Activated T-cell treated with anti-CD3 and anti-CD28 coated beads, Interleukin-2, amount 50 U/mL, for 4 hours (primary cell): ENCODE measurements around the gene ABCB9. TPM values are rescaled to one million over a fixed set of nuclear protein-coding genes. Genes with fewer than 3 reads are reported as not detected.
"Not testable (repeated sequence)": the region's sequence is repeated elsewhere in the genome, so short reads cannot be mapped to it uniquely, and the experiment has no call there.

Experiments used
- ATAC-seq, 2 donors: fragments of 200-7000 bp; cut with Tn5 transposase; one replicate each; pipeline ENCODE4 v1.10.0; 2021
- DNase-seq: peaks from one replicate; pipeline ENCODE4 v3.0.0-alpha.2; 2020
- H3K27me3 Mint-ChIP-seq: one replicate; pipeline ENCODE4 v1.8.0; 2021; ENCODE audit warnings: low read depth, mixed read lengths
- H3K36me3 Mint-ChIP-seq: one replicate; pipeline ENCODE4 v1.8.0; 2022; ENCODE audit warnings: mixed read lengths; ENCODE audit not compliant: insufficient read depth
- H3K4me1 Mint-ChIP-seq: one replicate; pipeline ENCODE4 v1.8.0; 2021; ENCODE audit warnings: low read depth, mixed read lengths
- H3K4me3 Mint-ChIP-seq: one replicate; pipeline ENCODE4 v1.8.0; 2021; ENCODE audit warnings: mild to moderate bottlenecking, moderate library complexity, mixed read lengths
- H3K9me3 Mint-ChIP-seq: one replicate; pipeline ENCODE4 v1.8.0; 2021; ENCODE audit warnings: mixed read lengths
- total RNA-seq, 3 donors: library from RNA; stranded (reverse); gene quantifications; one replicate each; pipeline ENCODE4 v1.2.1, GENCODE V29; 2021

Gene ABCB9
- total RNA-seq, 3 donors from 2014 or later, result 2.3 to 3.2 (median 2.9) TPM

GRCh38 chr12:122929812-122930211 is 36.5 kb downstream of the ABCB9 start:
- no peaks in the 10 kb centered on the region for H3K9me3 Mint-ChIP-seq
- no peak for DNase-seq
- ATAC-seq, result no peak
- H3K4me1 Mint-ChIP-seq, result peaks cover 2% of the 10 kb centered on the region
- H3K4me3 Mint-ChIP-seq, result no peak overlapping the region
- H3K36me3 Mint-ChIP-seq, result no peaks in the 10 kb centered on the region
- no peaks in the 10 kb centered on the region for H3K27me3 Mint-ChIP-seq

- Mint-ChIP-seq H3K4me1 (peaks cover 2% of the 10 kb centered on the region), H3K4me3 (no peak overlapping the region), H3K27me3 (no peaks in the 10 kb centered on the region), H3K36me3 (no peaks in the 10 kb centered on the region), H3K9me3 (no peaks in the 10 kb centered on the region)
- ATAC-seq, result no peak
- DNase-seq, result no peak
Measured at GRCh38 chr12:122929148-122929538, 37.1 kb downstream of the ABCB9 start.

DNA sequence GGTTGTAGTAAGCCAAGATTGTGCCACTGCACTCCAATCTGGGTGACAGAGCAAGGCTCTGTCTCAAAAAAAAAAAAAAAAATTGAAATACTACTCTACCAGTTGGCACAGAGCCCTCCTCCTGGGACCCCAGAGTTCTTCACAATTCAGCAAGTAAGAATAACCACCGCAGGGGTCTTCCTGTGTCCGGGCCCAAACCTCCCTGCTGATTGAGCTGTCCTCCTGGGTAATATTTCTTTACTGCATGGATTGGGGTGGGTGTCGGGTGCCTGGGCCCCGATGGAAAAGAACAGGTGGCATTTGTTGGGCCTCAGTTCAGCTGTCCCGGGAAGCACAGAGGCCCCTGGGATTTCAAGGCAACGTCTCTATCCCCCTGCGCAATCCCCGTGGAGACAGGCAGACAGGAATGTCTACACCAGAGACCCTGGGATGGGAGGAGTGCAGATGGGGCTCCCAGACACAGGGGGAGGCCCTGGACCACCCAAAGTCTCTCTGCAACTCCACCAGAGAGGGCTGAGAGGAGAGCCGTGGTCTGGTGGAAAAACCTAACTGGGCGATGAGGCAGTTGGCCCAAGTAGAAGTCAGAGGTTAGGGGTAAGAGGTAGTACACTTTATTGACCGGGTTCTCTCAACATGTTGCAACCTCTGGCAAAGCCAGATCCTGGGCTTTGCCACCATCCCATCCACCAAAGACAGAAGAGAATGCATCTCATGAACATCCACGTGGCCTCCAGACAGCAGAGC is 37.7 kb downstream of the ABCB9 start:
- ATAC-seq (no peak), DNase-seq (no peak)
- no peaks in the 10 kb centered on the region for H3K27me3 Mint-ChIP-seq
- no peaks in the 10 kb centered on the region for H3K9me3 Mint-ChIP-seq
- no peaks in the 10 kb centered on the region for H3K36me3 Mint-ChIP-seq
- H3K4me1 Mint-ChIP-seq, result peaks cover 2% of the 10 kb centered on the region
- no peak overlapping the region for H3K4me3 Mint-ChIP-seq

DNA sequence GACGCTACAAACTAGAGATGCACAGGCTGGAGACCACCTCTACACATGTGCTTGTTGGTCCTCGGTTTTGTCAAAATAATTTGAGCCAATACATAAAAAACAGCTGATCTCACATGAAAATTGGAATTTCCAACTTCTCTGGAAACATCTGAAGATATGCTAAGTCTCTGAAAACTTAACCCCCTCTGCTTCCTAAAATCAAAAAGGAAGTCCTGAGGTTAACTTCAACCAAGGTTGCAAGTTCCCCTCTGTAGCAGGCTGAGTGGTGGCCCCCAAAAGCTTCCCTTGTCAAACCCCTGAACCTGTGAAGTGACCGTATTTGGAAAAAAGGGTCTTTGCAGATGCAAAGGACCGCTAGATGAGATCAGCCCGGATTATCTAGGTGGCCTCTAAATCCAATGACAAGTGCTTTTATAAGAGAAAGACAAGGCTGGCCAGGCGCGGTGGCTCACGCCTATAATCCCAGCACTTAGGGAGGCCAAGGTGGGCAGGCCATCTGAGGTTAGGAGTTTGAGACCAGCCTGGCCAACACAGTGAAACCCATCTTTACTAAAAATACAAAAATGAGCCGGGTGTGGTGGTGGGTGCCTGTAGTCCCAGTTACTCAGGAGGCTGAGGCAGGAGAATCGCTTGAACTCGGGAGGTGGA is 38.4 kb downstream of the ABCB9 start:
- Mint-ChIP-seq H3K4me3 (no peak overlapping the region), H3K27me3 (no peaks in the 10 kb centered on the region), H3K36me3 (no peaks in the 10 kb centered on the region), H3K4me1 (peaks cover 2% of the 10 kb centered on the region), H3K9me3 (no peaks in the 10 kb centered on the region)
- no peak for ATAC-seq
- DNase-seq, result no peak

DNA sequence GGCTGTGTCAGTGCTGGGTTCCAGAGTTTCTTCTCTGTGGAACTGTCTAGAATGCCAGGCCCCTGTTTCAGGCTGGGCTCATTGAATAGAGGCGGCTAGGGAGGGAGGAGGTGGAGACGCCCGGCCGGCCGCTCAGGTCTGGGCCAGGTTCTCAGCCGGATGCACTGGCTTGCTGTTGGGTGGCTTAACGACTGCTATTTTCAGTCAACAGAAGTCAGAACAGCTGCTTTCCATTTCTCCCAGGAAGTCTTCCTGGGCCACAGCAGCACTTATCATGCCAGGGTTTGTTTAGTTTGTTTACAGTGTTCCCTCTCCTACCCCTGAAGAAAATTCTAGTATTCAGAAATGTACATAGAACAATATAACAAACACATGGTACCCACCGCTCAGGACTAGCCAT is 44.3 kb downstream of the ABCB9 start:
- Mint-ChIP-seq H3K9me3 (no peaks in the 10 kb centered on the region), H3K27me3 (no peaks in the 10 kb centered on the region), H3K36me3 (no peaks in the 10 kb centered on the region), H3K4me3 (no peak overlapping the region), H3K4me1 (no peaks in the 10 kb centered on the region)
- DNase-seq (no peak), ATAC-seq (no peak)

- no peaks in the 10 kb centered on the region for H3K9me3 Mint-ChIP-seq
- no peak overlapping the region for H3K4me3 Mint-ChIP-seq
- H3K4me1 Mint-ChIP-seq, result no peaks in the 10 kb centered on the region
- H3K36me3 Mint-ChIP-seq, result no peaks in the 10 kb centered on the region
- ATAC-seq (no peak), DNase-seq (no peak)
- H3K27me3 Mint-ChIP-seq, result no peaks in the 10 kb centered on the region
Measured at GRCh38 chr12:122920687-122921086, 45.6 kb downstream of the ABCB9 start.

GRCh38 chr12:122918827-122919226 is 47.4 kb downstream of the ABCB9 start:
- no peaks in the 10 kb centered on the region for H3K36me3 Mint-ChIP-seq
- H3K4me1 Mint-ChIP-seq, result no peaks in the 10 kb centered on the region
- no peak overlapping the region for H3K4me3 Mint-ChIP-seq
- H3K9me3 Mint-ChIP-seq, result no peaks in the 10 kb centered on the region
- DNase-seq (no peak), ATAC-seq (no peak)
- H3K27me3 Mint-ChIP-seq, result no peaks in the 10 kb centered on the region

DNA sequence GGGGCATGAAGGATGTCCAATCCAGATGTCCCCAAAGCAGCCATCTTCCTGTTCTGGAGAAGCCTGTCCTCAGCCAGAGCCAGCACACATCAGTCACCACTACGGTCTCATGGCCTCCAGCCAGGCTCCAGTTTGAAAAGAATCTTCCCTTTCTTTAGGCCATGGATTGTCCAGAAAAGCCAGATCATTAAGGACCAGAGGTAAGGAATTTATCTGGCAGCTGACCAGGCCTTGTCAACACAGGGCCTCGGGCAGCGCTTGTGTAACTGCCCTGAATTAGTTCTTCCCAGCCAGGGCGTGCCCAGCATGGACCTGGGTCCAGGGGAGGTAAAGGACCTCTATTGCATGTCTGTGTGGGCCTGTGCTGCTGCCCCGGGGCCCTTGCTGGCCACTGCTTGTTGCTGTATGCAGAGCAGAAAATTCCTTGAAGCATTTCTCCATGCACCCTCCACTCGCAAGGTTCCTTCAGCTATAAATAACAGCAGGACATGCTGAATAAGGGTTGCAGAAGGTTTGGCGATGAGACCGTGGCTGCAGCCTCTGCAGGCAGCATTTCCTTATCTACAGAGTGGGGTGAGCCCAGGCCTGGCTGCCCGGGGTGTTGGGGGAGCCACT is 48.6 kb downstream of the ABCB9 start:
- Mint-ChIP-seq H3K36me3 (no peaks in the 10 kb centered on the region), H3K27me3 (no peaks in the 10 kb centered on the region), H3K4me3 (no peak overlapping the region), H3K9me3 (no peaks in the 10 kb centered on the region), H3K4me1 (no peaks in the 10 kb centered on the region)
- ATAC-seq (no peak), DNase-seq (no peak)

DNA sequence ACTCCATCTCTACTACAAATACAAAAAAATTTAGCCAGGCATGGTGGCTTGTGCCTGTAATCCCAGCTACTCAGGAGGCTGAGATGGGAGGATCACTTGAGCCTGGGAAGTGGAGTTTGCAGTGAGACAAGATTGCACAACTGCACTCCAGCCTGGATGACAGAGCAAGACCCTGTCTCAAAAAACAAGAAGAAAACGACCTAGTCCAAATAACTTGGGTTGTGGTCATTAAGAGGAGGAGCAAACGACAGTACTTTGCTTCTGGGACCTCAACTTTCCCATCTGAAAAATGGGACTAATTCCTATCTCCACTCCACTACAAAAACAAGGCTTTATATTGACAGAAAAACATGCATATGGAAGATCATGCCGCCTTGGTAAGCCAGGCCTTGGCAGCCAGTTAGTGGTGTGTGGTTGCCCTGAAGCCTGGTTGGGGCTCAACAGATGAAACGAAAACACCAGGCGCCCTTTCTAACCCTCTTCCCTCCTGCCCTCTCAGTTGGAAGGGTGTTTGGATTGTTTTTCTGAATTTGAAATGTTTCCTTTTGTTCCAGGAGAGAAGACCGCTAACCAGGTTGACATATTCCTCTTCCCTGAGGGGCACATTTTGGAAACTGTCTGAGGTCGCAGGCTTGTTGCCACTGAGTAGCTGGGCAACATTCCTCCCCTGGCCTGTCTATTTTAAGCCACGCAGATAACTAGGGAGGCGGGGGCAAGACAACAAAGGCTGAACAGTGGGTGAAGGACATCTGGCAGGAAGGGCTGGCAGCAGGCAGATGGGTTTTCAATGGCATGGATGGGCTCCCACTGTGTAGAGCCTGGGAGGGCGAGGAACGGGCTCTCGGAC is 56.6 kb downstream of the ABCB9 start:
- ATAC-seq, result no peak
- H3K9me3 Mint-ChIP-seq, result no peaks in the 10 kb centered on the region

GRCh38 chr12:122908915-122909314 is 57.3 kb downstream of the ABCB9 start:
- Mint-ChIP-seq H3K9me3 (no peaks in the 10 kb centered on the region), H3K4me1 (no peaks in the 10 kb centered on the region), H3K36me3 (no peaks in the 10 kb centered on the region), H3K4me3 (no peak overlapping the region), H3K27me3 (no peaks in the 10 kb centered on the region)
- DNase-seq, result no peak
- ATAC-seq, result no peak

More for the DNA sequence above, 56.6 kb downstream of the ABCB9 start:
- DNase-seq, result no peak
- no peaks in the 10 kb centered on the region for H3K27me3 Mint-ChIP-seq
- no peaks in the 10 kb centered on the region for H3K4me1 Mint-ChIP-seq
- H3K36me3 Mint-ChIP-seq, result no peaks in the 10 kb centered on the region
- no peak overlapping the region for H3K4me3 Mint-ChIP-seq

DNA sequence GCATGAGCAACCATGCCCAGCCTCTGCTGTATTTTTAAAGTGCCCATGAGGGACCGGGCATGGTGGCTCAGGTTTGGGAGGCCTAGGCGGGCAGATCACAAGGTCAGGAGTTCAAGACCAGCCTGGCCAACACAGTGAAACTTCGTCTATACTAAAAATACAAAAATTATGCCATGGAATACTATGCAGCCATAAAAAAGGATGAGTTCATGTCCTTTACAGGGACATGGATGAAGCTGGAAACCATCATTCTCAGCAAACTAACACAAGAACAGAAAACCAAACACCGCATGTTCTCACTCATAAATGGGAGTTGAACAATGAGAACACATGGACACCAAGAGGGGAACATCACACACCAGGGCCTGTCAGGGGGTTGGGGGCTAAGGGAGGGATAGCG is 61.0 kb downstream of the ABCB9 start:
- not testable (repeated sequence) for H3K4me3 Mint-ChIP-seq, ATAC-seq, H3K27me3 Mint-ChIP-seq, DNase-seq, H3K9me3 Mint-ChIP-seq, H3K36me3 Mint-ChIP-seq
- peaks cover 13% of the 10 kb centered on the region for H3K4me1 Mint-ChIP-seq

GRCh38 chr12:122903693-122904034 is 62.6 kb downstream of the ABCB9 start:
- Mint-ChIP-seq H3K4me3 (no peak overlapping the region), H3K9me3 (no peaks in the 10 kb centered on the region), H3K27me3 (no peaks in the 10 kb centered on the region), H3K36me3 (no peaks in the 10 kb centered on the region), H3K4me1 (peaks cover 29% of the 10 kb centered on the region)
- DNase-seq (no peak), ATAC-seq (no peak)

GRCh38 chr12:122902854-122903692 is 63.2 kb downstream of the ABCB9 start:
- DNase-seq (no peak), ATAC-seq (no peak)
- Mint-ChIP-seq H3K27me3 (no peaks in the 10 kb centered on the region), H3K36me3 (no peaks in the 10 kb centered on the region), H3K4me3 (no peak overlapping the region), H3K4me1 (peaks cover 35% of the 10 kb centered on the region), H3K9me3 (no peaks in the 10 kb centered on the region)

DNA sequence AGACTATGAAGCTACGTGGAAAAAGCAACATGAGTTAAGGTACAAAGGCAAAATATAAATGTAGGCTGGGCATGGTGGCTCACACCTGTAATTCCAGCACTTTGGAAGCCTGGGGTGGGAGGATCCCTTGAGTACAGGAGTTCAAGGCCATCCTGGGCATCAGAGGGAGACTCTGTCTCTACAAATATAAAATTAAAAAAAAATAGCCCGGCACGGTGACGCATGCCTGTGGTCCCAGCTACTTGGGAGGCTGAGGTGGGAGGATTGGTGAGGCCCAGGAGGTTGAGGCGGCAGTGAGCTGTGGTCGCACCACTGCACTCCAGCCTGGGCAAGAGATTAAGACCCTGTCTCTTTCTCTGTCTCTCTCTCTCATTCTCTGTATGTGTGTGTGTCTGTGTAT is 66.4 kb downstream of the ABCB9 start:
- ATAC-seq (no peak), DNase-seq (no peak)
- Mint-ChIP-seq H3K27me3 (no peaks in the 10 kb centered on the region), H3K36me3 (no peaks in the 10 kb centered on the region), H3K4me1 (peaks cover 61% of the 10 kb centered on the region), H3K9me3 (peaks cover 6% of the 10 kb centered on the region), H3K4me3 (no peak overlapping the region)
